ENCODE measurements around the gene PRR33.

- TF ChIP-seq CTCF (IDR thresholded peaks at IDR 0.05): no peak
- no peak for TF ChIP-seq ELK1 (IDR thresholded peaks at IDR 0.05; ENCODE audit: low read depth, low read length)
- no peak for TF ChIP-seq TFCP2L1 (CRISPR knock-in tag; IDR thresholded peaks at IDR 0.05)
- TF ChIP-seq SMC3 (IDR thresholded peaks at IDR 0.05): no peak
- TF ChIP-seq JUNB (IDR thresholded peaks at IDR 0.05): no peak
- TF ChIP-seq USF2 (IDR thresholded peaks at IDR 0.05): no peak
- no peak for TF ChIP-seq POLR2A (IDR thresholded peaks at IDR 0.05; ENCODE audit: low read length)
- no peak for TF ChIP-seq RCOR1 (IDR thresholded peaks at IDR 0.05; ENCODE audit: low read depth, low read length)
- TF ChIP-seq TP53 (CRISPR knock-in tag; IDR thresholded peaks at IDR 0.05): no peak
- no peak for TF ChIP-seq REST (IDR thresholded peaks at IDR 0.05)
- TF ChIP-seq KDM1A (IDR thresholded peaks at IDR 0.05; ENCODE audit: low read depth): no peak
Measured at GRCh38 chr11:1887451-1888346, 4.0 kb downstream of the PRR33 start.

Measured in A549 (cell line).